GM08714 (cell line): Measurements from ENCODE around the gene BRF1.

Source experiments
- H3K4me3 ChIP-seq: fragments of 200-500 bp; sonication (Bioruptor generic); 2 replicates; pipeline ENCODE4 v1.5.1; 2014; ENCODE audit warnings: mild to moderate bottlenecking, low read length, inconsistent platforms
- ZNF274 ChIP-seq: IDR thresholded peaks from 2 replicates; pipeline ENCODE4 v1.6.1; 2012; ENCODE audit warnings: mild to moderate bottlenecking, low read depth, low read length

BRF1 gene

DNA sequence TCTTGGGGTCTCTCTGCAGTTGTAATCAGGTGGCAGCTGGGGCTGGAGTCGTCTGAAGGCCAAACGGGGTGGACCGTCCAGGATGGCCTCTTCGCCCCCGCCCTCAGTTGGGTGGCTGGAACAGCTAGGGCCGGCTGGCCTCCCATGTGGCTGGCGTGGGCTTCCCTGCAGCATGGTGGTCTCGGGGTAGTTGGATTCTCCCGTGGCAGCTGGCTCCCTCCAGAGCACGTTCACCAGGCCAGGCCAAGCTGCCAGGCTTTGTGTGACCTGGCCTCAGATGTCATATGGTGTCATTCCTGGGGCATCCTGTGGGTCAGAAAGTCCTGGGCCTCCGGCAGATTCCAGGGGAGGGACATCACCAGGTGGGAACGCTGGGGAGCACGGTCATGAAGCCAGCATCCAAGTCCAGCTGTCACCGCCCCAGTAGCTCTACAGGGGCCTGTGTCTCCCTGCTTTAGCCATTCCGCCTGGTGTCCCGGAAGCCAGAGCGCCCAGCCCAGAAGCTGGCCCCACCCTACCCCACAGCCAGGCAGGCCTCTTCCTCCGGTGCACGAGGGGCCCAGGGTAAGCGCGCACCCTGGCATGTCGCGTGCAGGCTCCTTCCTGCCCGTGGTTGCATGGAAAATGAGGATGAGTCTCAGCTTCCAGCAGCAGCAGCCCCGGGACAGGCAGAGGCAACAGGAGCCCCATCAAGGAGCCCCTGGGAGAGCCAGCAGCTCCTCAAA, 118.3 kb downstream of the BRF1 start:
- H3K4me3 ChIP-seq, result no peak overlapping the region
- TF ChIP-seq ZNF274, result no peak

DNA sequence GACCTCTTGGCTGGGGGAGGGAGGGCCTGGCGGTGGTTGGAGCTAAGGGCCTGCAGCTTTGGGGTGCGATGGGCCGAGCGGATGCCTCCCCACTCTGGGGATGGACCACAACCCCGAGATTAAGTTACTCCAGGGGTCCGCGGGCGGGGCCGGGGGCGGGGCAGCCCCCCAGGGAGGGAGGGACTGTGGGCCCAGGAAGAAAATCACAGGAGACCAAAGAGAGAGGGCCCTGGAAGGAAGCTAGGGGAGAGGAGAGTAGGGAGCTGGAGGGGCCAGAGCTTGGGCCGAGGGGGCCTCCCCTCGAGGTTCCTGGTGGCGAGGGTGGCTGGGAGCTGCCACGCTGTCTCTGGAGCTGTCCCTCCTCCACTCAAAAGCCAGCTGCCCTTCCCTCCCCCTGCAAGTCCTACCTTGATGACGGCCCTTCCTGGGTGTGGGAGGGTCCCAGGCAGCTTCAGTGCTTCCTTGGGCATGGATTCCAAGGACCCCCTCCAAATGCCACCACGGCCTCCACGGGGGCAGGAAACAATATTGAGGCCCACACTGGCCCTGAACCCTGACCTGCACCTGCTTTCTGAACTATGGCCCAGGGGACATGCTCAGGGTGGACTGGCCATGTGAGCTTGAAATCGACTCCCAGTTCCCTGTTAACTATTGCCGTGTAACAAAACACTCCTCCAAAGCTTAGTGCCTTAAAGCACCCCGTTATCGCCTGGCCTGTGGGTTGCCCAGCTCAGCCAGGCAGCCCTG, 119.1 kb downstream of the BRF1 start:
- TF ChIP-seq ZNF274, result no peak
- no peak overlapping the region; the same call in 1 of the 2 replicates for H3K4me3 ChIP-seq

DNA sequence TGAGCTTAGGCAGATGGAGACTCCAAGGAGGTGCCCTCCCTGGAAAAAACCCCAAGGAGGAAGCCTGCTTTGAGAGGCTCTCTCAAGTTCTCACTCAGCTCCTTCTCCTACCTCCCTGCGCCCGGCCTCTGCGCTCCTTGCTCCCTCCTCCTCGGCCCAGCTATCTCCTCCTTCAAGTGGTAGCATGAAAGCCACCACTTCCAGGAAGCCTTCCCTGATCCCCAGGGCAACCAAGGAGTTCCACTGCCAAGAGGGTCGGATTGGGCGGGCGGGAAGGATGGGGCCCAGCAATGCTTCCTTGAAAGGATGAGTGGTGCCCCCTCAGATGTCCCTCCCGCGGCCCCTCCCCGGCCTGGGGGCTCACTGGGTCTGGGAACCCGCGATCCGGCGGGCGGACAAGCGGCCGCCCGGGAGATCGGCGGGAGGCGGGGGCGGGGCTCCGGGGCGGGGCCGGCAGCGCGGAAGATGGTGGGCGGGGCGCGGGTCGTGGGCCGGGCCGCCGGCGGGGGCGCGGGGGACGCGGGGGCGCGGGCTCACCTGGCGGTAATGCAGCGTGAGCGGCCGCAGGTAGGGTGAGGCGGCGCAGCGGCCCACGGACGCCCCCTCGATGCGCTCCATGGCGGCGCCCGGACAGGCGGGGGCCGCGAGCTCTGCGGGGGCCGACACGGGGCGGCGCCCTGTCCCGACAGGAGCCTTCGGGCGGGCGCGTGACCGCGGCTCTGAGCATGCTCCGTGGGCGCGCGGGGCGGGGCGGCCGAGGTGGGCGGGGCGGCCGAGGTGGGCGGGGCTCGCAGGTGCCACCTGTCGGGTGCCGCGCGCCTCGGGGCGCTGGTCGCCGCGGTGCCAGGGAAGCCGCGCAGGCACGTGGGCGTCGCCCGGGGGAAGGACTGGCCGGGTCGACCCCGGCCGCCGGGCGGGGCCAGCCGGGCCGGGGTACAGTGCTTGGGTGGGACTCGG, 119.9 kb downstream of the BRF1 start, which contains the start of gene NUDT14:
NUDT14 (minus strand) TSS at position 721 of the 957 bp plus-strand sequence; CDS start at position 618, 103 bp downstream.
- no peak for TF ChIP-seq ZNF274
- peak within 1 kb of the TSS; percentile 35; the same call in 1 of the 2 replicates for H3K4me3 ChIP-seq

DNA sequence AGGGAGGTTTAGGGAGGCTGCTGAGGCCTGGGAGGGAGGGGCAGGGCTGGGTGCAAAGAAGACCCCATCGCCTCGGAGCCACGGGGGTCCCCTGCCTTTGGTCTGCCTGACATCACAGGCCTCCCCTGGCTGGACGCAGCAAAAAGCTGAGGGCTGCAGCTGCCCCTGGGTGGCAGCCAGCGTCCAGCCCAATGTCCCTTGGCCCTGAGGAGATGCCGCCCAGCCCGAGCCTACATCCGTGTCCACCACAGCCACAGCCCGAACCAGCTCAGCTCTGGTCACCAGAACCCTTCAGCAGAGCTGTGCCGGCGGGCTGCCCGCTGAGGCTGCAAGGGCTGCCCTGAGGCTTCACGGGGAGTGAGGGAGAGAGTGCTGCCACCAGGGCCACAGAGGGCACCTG, 121.6 kb downstream of the BRF1 start:
- no peak overlapping the region for H3K4me3 ChIP-seq

DNA sequence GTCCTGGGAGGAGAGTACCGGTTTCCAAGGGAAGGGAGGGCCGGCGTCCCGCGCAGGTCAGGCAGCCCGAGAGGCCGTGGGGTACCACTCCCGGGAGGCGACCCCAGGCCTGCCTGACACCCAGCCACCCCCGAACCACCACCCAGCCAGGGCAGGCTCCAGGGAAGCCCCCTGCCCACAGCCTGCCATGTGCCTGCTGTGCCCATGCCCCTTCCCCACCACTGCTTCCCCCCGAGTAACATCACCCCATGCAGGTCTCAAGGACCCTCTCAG, 122.0 kb downstream of the BRF1 start:
- TF ChIP-seq ZNF274, result no peak
- H3K4me3 ChIP-seq, result no peak overlapping the region

More for the DNA sequence above, 121.6 kb downstream of the BRF1 start:
- TF ChIP-seq ZNF274, result no peak

DNA sequence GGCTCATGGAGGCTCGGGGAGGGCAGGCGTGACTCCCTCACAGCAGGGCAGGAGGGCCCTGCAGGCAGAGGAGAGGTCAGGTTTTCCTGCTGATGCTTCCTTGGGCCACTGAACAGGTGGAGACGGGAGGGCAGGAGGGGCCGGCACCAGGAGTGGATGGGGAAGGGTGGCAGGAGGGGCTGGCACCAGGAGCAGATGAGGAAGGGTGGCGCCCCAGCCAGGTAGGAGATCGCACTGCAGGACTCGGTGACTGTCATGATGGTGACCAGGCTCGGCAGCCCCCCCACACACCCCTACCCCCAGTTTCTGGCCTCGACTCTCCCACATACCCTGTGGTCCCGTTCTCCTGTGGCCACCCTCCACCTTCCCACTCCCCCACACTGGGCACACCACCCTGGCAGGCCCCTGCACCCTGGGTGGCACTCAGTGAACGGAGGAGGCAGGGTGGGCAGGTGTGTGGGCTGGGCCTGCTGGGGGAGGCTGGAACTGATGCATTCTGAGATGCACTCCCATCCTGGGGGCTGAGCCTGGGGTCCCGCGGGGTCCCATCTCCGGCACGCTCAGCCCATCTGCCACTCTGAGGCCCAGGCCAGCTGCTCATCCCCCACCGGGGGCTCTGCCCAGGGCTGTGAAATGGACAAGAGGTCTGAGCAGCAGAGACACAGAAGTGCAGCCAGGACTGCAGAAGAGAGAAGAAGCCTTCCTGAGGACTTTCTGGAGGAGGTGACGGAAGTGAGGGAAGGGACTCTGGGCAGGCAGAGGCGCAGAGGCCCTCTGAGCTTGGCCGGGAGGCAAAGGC, 122.5 kb downstream of the BRF1 start:
- TF ChIP-seq ZNF274, result no peak
- no peak overlapping the region for H3K4me3 ChIP-seq

DNA sequence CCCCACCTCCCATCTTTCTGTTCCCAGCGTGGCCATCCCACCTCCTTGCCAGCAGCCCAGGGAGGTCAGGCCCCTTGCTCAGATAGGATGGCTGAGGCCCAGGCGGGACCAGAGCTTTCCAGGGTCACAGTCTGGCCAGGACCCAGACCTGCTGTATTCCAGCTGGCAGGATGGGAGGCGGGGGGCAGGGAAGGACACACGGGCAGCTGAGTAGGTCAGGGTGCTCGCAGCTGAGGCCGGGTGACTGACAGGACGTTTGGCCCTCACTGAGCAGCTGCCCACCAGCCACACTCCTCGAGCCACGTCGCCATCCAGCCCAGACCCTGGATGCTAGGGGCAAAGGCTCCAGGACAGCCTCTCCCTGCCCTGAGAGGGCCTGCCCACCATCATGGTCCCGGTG, 123.7 kb downstream of the BRF1 start:
- TF ChIP-seq ZNF274, result no peak
- H3K4me3 ChIP-seq, result no peak overlapping the region

DNA sequence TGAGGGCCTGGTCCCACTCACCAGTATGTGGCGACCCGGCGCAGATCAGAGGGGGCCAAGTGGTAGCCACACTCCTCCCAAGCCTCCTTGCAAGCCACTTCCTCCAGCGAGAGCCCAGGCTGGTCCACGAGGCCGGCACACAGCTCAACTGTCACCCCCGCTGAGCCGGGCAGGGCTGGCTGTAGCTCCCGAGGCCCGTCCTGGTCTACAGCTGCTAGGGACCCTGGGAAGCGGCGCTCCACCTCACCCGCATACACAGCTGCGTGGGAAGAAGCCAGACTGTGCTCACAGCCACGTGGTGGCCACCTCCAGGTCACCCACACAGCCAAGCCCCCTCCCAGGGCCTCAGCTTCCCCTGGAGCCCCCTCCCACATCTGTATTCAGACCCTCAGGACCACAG, 124.3 kb downstream of the BRF1 start:
- TF ChIP-seq ZNF274, result no peak
- no peak overlapping the region for H3K4me3 ChIP-seq

DNA sequence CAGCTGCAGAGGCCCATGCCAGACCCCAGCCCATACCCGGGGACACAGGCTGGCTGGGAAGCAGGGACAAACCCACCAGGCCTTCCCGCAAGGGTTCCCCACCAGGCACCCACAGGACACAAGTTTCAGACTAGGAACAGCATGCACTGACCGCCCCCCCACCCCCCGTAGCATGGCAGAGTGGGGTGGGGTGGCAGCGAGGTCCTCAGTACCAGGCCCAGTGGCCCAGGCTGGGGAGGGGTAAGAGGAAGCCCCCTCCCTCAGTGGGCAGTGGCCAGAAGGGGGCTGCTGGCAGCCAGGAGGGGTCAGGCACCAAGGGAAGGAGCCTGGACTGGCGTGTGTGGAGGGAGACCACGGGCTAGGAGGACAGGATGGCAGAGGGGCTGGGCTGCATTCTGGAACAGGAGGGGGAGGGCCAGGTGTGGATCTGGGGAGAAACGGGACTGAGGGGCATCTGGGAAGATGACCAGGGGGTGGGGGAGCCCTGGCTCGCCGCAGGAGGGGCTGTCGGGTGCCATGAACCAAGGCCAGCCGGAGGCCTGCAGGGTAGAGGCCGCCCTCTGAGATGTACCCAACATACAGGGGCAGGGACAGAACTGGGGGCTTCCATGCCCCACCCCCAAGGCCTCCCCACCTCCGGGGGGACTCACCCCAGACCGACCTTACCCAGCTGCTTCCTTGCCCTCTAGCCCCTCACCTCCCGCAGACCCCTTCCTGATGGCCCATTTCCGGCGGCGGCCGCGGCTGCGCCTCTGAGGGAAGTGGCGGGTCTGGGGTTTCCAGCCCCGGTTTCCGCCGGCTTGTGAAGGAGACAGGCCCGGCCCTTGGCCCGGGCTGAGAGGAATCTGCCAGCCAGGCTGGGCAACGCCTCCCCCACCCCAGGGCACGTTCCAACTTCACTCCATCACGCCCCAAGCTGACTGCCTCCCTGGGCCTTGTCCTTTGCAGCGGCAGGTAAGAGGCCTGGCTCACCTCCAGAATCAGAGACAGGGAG, 126.6 kb downstream of the BRF1 start:
- H3K4me3 ChIP-seq, result no peak overlapping the region
- no peak for TF ChIP-seq ZNF274

DNA sequence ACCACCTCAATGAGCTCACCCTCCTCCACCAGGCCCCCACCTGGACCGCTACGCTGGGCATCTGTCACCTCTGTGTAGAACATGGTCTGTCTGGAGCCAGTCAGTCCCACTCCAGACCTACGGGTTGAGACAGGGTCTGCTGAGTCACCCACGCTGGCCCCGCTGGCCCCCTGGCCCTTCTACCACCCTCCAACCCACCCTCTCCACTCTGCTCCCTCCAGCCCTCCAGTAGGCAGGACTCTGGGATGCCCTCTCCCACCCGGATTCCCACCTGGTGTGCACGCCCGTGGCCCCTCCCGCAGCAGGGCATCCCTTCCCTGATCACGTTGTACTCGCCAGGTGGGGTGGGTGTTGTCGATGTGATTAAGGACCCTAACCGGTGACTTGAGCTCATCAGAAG, 127.7 kb downstream of the BRF1 start:
- TF ChIP-seq ZNF274, result no peak
- no peak overlapping the region for H3K4me3 ChIP-seq

DNA sequence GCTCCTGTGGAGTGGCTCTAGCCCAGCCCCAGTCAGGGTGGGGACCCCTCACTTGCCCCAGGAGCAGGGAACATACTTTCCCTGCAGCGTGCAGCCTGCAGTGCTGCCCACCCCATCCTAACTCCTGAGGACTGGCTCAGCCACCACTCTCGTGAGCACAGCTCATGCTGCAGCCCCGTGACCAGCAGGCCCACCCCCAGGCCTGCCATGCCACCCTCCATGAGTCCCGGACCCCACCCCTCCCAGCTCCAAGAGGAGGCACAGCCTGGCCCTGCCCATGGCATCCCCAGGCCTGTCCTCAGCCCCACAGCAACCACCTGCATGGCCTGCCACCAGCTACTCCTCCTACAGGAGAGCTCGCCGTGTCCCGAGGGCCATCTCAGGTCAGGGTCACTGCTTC, 128.3 kb downstream of the BRF1 start:
- no peak for TF ChIP-seq ZNF274
- H3K4me3 ChIP-seq, result no peak overlapping the region

DNA sequence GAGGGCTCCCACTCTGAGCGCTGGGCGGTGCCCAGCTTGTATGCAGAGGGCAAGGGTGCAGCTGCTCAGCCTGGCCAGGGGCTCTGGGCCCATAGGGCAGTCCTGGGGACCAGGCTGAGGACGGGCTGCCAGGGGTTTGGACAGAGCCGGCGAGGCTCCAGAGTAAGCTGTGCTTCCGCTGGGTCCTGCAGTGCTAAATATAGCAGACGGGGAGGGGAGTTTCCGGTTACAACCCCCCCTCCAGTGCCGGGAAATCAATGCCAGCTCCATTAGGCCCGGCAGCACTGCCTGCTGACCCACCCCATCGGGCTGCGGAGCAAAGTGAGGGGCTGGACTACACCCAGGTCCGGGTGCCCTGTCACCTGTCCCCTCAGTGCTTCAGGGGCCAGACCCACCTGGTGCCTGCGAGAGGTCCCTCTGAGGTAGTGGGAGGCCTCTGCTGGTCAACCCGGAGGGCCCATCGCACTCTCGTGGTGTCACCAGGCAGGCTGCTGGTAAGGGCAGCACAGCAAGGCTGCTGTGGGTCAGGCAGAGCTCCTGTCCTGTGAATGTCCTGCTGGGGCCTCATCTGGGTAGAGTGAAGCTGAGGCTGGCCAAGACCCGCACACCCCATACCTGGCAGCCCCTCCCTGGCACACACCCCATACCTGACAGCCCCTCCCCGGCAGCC, 129.7 kb downstream of the BRF1 start:
- no peak for TF ChIP-seq ZNF274
- H3K4me3 ChIP-seq, result no peak overlapping the region
